HuH-7.5 (cell line): ENCODE data around the gene RTCA.
"Not testable (repeated sequence)": the region's sequence is repeated elsewhere in the genome, so short reads cannot be mapped to it uniquely, and the experiment has no call there.

Experiments used
- DNase-seq: peaks from one replicate; pipeline ENCODE4 v3.0.0; 2011; ENCODE audit warnings: low spot score

The RTCA gene

DNA sequence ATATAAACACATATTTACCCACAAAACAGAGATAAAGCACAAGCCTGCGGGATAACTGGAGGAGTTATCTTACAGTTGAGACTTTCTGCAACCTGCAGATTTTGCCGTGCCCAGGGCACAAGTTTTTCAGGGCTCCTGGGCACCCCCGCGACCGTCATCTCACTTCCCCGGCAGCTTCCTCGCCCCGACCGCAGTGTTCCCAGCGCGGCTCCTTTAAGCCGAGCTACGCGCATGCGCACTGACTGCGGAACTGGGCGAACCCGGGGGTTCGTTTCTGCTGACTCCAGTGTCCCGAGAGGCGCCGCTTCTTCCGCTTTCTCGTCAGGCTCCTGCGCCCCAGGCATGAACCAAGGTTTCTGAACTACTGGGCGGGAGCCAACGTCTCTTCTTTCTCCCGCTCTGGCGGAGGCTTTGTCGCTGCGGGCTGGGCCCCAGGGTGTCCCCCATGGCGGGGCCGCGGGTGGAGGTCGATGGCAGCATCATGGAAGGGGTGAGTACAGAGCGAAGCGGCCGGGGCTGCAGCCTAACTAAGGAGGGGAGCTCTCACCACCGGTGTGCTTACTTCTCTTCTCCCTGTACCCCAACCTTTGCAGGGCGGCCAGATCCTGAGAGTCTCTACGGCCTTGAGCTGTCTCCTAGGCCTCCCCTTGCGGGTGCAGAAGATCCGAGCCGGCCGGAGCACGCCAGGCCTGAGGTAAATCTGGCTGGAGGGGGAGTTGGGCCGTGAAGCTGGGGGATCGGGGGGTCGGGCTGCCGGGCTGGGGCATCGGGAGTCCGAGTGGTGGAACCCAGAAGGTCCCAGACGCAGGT lies at the start of gene RTCA:
Gene RTCA (plus strand): TSS at position 286 of the 810 bp plus-strand sequence. CDS start 160 bp downstream, at position 446.
- peak; percentile 52 for DNase-seq

DNA sequence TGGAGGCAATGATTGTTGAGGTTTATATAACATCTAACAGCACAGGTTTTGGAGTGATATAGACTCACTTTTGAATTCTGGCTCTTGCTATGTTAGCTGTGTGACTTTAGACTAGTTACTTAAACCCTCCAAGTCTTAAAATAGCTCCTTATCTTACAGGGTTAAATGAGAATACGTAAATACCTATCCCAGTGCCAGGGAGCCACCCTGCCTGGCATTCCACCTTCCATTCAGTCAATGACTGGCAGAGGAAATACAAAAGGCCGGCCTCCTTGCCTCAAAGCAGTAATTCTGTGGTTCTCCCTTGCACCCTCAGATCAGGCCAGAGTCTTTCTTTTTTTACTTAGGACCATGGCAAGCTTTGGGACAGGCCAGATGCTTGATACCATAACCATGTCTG lies 48.2 kb upstream of the RTCA start:
- DNase-seq, result no peak

DNA sequence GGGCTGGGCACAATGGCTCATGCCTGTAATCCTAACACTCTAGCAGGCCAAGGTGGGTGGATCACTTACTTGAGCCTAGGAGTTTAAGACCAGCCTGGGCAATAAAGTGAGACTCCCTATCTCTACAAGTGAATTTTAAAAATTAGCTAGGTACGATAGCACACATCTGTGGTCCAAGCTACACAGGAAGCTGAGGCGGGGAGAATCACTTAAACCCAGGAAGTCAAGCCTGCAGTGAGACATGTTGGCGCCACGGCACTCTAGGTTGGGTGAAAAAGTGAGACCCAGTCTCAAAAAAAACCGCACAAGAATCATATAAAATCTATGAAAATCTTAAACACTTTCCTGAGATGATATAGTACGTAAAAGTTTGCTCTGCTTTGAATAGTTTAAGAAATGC lies 46.6 kb upstream of the RTCA start:
- DNase-seq, result no peak

DNA sequence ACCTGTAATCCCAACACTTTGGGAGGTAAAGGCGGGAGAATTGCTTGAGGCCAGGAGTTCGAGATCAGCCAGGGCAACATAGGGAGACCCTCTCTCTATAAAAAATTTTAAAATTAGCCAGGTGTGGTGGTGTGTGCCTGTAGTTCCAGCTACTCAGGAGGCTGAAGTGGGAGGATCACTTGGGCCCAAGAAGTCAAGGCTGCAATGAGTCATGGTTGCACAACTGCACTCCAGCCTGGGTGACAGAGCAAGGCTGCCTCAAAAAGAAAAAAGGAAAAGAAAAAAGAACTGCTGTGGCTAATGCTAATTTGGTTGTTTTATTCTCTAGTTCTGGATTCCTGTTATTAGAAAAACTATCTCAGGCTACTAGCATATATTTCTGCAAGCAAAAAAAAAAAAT lies 46.1 kb upstream of the RTCA start:
- no peak for DNase-seq

DNA sequence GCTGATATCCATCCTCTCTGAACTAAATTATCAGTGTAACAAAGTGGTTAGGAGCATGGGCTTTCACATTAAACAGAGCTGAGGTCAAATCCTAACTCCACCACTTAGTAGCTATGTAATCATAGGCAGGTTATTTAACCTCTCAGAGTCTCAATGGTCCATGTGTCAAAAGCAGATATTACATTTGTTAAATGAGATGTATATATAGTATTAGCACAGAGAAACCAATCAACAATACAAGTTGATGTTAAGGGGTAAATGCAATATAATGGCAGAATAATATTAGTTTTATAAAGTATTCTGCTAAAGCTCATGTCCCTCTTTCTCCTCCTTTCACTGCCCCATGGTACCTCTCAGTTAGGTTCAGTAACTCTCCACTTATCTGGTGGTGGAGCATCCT lies 43.6 kb upstream of the RTCA start:
- no peak for DNase-seq

DNA sequence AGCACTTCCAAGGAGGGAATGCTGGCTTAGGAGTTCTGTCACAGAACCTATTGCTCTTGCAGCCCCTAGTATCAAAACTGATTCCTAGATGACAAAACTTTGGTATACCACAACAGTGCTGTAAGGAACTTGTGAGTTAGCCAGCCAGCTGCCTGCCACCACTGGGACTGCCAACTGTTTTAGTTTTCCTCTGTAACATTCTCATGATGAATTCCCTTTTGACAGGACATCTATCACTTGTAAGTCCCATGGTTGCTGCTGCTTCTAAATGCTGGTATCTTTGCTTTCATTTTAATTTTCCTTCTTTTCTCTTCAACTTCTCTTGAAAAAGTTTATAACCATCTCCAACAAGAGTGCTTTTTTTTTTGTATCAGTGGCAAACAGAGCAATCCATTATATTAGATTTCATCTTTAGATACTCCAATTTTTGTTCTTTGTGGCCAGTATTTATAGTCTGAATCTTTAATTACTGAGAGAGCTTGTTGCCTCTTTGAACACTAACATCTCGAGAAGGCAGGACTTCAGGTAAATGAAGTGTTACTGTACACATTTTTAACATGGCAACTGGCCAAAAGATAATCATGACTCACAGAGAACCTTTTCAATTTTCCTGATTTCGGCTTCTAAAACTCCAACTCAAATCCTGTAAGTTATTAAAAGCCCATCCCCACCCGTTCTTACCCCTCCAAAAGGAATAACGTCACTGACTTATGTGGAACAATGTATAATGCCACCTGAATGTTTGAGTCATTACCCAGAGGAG lies 36.2 kb upstream of the RTCA start:
- DNase-seq, result no peak

DNA sequence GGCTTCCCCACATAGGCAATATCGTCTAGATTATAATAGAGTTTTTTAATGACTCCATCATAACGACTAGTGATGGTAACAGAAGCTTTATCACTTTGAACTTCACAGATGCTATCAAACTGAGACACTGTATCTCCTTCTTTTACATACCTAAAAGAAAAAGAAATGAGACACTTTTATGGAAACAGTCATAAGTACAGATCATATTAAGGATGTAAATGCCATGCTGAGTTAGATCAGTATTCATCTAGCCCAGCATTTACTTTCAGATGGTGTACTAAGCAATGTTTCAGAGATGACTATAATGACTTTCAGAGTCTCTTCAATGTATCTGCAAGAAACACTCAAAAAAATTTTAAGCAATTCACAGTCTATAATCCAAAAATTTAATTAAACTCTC lies 35.3 kb upstream of the RTCA start:
- DNase-seq, result no peak

DNA sequence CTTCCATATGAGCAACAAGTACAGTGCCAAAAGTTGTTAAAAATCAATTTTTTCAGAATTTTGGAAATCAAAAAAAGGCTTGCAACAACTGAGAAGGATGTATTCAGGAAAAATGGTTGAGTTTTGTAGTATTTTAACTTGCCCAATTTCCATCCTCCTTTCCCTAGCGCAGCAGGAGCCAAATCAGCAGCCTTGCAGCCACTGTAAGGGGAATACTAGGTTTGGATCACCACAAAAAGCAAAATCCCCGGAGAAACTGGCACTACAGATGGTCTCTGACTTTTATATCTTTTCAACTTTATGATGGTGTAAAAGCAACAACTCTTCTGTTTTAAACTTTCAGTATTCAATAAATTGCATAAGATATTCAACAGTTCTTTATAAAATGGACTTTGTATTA lies 34.3 kb upstream of the RTCA start:
- DNase-seq, result no peak

DNA sequence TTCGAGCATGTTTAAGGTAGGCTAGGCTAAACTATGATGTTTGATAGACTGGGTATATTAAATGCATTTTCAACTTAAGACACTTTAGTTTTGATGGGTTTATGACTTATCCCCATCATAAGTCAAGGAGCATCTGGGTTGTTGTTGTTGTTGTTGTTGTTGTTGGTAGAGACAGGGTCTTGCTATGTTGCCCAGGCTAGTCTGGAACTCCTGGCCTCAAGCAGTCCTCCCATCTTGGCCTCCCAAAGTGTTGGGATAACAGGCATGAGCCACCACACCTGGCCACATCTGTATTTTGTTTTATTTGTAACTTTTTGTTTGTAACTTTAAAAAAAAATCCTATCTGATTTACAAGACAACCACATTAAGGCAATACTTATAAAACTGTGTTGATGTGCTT lies 33.9 kb upstream of the RTCA start:
- no peak for DNase-seq

DNA sequence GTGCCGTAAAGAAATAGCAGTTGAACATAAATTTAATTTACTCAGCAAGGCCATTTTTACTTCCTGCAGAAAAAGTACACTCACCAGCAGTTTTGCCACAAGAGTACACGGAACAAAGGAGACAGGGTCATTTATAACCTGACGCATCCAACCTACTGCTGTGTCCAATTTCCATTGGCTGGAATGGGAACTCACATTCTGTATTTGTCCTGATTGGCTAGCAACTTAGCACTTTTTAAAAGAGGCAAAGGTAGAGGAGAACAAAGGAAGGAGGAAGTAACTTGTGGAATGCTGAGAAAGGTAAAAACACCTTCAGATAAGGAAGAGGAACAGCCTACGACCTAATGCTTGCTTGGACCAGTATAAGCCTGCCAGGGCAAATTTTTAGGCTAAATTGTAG lies 32.5 kb upstream of the RTCA start:
- DNase-seq, result not testable (repeated sequence)

DNA sequence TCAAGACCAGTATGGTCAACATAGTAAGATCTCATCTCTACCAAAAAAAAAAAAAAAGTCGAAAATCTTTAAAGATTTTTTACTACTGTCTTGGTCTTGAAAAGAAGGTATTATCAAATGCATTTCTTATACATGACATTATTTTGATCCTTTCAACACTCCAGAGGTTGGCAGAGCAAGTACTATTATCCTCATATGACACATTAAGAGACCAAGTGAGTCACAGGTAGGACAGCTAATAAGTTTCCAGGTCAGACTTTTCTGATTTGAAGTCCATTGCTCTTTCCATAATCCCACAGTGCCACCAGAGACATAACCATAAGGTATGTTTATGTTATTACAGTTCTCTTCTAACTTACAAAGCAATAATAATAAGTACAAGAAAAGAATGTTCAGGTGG lies 31.6 kb upstream of the RTCA start:
- DNase-seq, result no peak

DNA sequence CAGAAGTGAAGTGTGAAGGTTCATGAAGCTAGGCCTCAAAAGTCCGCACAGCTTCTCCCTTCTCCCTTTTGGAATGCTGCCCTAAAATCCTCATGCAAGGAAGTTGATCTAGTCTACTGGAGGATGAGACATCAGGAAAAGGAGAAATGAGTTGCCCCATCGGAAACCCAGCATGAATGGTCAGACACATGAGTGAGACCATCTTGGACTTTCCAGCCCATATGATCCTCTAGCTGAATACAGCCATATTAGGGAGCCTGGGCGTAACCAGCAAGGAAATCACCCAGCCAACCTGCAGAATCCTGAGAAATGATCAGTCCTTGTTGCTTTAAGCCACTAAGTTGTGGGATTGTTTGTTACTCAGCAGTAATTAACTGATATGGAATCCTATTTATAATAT lies 28.9 kb upstream of the RTCA start:
- no peak for DNase-seq

DNA sequence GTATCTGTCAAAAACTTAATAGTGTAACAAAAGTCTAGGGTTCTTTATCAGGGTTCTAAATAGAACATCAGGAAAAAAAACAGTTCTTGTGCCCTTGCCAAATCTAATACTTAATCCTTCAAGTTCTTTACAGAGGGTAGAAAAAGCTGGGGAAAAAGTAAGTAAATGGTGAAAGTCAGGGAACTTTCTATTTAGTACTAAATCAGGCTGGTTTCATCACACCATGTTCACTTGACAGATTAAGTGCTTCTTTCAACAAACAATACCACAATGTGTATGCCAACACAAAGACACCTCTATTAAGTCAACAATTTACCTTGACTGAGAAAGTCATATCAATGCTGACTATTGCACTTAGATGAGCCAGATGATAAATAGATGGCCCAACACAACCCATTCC lies 26.1 kb upstream of the RTCA start:
- no peak for DNase-seq

DNA sequence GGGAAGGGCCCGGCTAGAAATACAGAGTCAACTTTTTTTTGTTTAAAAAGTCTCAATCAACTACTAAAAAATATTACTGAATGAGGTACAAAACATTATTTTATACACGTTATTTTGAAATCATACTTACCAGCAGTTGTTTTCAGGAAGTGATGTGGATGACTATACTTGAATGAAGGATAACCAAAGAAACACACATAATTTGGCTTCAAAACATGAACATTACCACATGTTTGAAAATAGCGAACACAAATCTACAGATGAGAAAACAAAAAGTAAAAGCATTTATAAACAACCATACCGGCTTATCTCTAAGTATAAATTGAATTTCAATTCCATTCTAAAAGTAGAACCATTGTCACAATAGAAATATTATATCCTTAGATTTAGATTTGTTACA lies 25.4 kb upstream of the RTCA start:
- DNase-seq, result no peak

DNA sequence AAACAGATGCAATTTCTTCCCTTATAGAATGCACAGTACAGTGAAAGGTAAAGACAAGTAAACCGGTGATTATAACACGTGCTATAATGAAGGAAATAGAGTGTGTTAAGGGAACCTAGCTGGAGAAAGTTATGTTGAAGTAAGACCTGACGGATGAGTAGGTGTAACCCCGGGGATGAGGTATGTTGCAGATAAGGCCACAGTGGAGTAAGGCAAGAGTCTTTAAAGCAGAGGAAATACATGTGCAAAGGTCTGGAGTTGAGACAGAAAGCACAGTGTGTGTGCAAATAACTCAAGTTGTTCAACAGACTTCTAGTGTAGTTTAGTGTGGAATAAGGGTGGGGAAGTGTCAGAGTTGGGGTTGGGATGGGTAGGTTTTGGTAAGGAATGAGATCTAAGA lies 19.3 kb upstream of the RTCA start:
- no peak for DNase-seq

DNA sequence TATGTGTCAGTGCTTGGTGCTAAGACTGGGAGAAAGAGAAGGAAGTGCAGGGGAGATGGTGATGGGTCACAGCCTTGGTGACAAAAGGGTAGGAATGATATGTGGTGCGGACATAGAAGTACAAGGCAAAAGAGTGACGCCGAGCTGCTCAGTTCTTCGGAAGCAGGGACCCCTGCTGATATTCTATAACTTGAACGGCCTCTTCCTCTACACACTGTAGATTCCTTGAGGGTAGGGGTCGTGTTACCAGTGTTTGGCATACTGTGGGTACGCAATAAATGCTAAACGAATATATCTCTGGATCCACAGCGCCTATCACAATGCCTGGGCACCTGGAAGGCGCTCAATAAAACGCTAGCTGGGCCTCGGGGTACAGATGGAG lies 16.9 kb upstream of the RTCA start:
- no peak for DNase-seq

DNA sequence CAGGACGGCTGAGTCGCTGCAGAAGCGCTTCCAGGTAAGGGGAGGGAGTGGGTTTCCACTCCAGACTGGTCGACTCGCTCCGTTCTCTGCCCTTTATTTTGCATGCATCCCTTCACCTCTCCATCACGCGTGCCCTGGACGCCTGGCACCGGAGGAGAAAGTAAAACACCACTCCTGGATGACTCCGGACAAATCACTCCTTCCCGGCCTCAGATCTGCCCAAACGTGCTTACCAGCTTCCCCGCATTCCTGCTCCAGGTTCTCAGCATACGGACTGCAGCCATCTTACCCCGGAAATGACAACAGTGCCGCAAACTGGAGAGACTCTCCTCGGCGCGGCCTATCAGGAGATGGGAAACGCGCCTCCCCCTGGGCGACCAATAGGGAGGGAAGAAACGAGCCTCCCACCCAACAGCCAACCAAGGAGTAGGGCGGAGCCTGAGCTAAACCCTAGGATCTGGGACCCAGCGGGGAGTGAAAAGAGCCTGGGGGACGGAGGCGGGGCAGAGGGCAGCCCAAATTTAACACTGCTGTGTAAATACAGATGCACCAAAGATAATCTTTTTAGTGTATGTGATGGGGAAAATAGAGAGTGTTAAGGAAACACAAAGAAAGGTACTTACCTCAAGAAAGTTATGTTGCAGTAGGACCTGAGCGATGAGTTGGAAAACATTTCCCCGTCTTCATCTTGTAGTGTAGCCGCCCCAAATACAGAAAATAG lies 16.3 kb upstream of the RTCA start, which contains the start of gene DBT:
Gene DBT (minus strand): TSS at position 298 of the 721 bp plus-strand sequence. CDS start 14 bp downstream, at position 284.
- DNase-seq, result peak; percentile 77

DNA sequence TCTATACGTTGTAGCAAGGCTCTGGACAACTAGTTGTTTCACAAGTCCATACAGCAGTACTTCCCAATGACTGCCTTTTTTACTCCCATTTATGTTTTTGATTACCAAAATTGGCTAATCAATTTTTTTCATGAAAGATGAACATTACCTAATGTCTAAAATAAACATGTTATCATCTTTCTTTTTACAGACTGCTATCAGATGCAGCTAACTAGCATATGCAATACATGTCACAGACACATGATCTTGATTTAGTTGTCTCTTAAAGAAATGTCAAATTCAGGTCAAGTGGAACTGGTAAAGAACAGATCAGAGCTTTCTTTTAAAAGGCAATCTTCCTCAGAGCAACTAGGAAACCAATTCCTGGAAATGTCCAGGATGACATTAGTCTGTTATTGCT lies 15.8 kb upstream of the RTCA start:
- no peak for DNase-seq

DNA sequence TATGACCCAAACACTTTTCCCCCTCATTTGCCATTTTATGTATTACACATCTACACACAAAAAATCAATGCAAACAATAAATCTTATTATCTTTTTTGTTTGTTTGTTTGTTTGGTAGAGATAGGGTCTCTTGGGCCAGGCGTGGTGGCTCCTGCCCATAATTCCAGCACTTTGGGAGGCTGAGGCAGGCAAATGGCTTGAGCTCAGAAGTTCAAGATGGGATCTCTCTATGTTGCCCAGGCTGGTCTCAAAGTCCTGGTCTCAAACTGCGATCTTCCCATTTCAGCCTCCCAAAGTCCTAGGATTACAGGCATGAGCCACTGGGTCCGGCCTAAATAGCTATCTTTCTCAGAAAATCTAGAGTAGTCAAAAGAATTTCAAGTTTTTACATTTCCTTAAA lies 15.2 kb upstream of the RTCA start:
- no peak for DNase-seq

DNA sequence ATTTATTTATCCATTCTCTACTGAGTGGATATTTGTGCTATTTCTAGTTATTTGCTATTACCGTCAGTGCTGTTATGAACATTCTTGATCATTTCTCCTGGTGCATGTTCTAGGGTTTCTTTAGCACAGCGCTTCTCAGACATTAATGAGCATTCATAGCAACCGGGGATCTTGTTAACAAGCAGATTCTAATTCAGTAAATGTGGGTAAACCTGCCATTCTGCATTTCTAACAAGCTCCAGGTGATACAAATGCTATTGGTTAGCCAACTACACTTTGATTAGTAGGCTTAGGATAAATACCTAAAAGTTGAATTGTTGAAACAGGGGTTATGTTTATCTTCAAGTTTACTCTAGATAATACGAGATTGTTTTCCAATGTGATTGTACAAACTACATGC lies 13.1 kb upstream of the RTCA start:
- no peak for DNase-seq

DNA sequence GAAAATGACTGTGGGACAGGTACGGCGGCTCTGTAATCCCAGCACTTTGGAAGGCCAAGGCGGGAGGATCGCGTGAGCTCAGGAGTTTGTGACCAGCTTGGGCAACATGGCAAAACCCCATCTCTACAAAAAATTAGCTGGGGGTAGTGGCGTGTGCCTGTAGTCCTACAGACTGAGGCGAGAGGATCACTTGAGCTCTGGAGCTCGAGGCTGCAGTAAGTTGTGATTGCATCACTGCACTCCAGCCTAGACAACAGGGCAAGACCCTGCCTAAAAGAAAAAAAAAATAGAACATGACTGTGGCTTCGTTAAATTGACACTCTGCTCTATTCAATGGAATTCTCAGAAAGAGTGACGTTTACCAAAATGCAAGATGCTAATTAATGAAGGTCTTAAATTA lies 12.5 kb upstream of the RTCA start:
- no peak for DNase-seq

DNA sequence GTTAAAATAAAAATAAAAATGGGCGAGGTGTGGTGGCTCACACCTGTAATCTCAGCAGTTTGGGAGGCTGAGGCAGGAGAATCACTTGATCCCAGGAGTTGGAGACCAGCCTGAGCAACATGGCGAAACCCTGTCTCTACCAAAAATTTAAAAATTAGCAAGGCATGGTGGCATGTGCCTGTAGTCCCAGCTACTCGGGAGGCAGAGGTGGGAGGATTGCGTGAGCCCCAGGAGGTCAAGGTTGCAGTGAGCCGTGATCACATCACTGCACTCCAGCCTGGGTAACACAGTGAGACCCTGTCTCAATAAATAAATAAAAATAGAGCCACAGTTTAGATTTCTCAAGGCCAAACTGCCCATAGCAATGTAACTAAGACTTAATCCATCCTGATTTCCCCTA lies 9.7 kb upstream of the RTCA start:
- not testable (repeated sequence) for DNase-seq

DNA sequence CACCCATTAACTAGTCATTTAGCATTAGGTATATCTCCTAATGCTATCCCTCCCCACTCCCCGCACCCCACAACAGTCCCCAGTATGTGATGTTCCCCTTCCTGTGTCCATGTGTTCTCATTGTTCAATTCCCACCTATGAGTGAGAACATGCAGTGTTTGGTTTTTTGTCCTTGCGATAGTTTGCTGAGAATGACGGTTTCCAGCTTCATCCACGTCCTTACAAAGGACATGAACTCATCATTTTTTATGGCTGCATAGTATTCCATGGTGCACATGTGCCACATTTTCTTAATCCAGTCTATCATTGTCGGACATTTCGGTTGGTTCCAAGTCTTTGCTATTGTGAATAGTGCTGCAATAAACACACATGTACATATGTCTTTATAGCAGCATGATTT lies 7.6 kb upstream of the RTCA start:
- DNase-seq, result not testable (repeated sequence)
